Measurements from ENCODE around the gene TLCD3B.

The TLCD3B gene

GRCh38 chr16:30030841-30031413, at the start of gene TLCD3B:
Gene TLCD3B, minus strand, starts transcription at chr16:30031271. Its CDS starts 744 bp downstream, at chr16:30030527.
- no peak for DNase-seq (ENCODE audit: low read depth in 3 of 3)

- no peak for DNase-seq (ENCODE audit: low read depth in 3 of 3)
Observed at GRCh38 chr16:30079480-30079879, 48.4 kb upstream of the TLCD3B start.

GRCh38 chr16:30078744-30079143, 47.7 kb upstream of the TLCD3B start:
- DNase-seq (ENCODE audit: low read depth in 3 of 3) = no peak

- DNase-seq (ENCODE audit: low read depth in 3 of 3) = no peak
Observed at GRCh38 chr16:30077656-30078055, 46.6 kb upstream of the TLCD3B start.

GRCh38 chr16:30076276-30076791, 45.3 kb upstream of the TLCD3B start:
- no peak for DNase-seq (ENCODE audit: low read depth in 3 of 3)

GRCh38 chr16:30075503-30076275, 44.6 kb upstream of the TLCD3B start, which contains the start of gene PPP4C:
Gene PPP4C, plus strand, starts transcription at chr16:30075994. Its CDS starts 384 bp downstream, at chr16:30076378.
- peak; percentile 80 to 91 (median 82) for DNase-seq (ENCODE audit: low read depth in 3 of 3)

- DNase-seq (ENCODE audit: low read depth in 3 of 3) = no peak
Observed at GRCh38 chr16:30070490-30070889, 39.4 kb upstream of the TLCD3B start.

GRCh38 chr16:30069611-30070462, 38.8 kb upstream of the TLCD3B start:
- DNase-seq (ENCODE audit: low read depth in 3 of 3) = no peak

- no peak for DNase-seq (ENCODE audit: low read depth in 3 of 3)
Observed at GRCh38 chr16:30068750-30069610, 37.9 kb upstream of the TLCD3B start.

GRCh38 chr16:30068333-30068732, 37.3 kb upstream of the TLCD3B start:
- no peak for DNase-seq (ENCODE audit: low read depth in 3 of 3)

- DNase-seq (ENCODE audit: low read depth in 3 of 3) = no peak
Observed at GRCh38 chr16:30067584-30067916, 36.5 kb upstream of the TLCD3B start.

- DNase-seq (ENCODE audit: low read depth in 3 of 3) = no peak
Observed at GRCh38 chr16:30066761-30067583, 35.9 kb upstream of the TLCD3B start.

GRCh38 chr16:30065943-30066760, 35.1 kb upstream of the TLCD3B start:
- DNase-seq (ENCODE audit: low read depth in 3 of 3) = no peak

GRCh38 chr16:30065102-30065942, 34.3 kb upstream of the TLCD3B start, which contains the start of gene ALDOA:
Gene ALDOA, plus strand, starts transcription at chr16:30065760. Its CDS starts 1,138 bp downstream, at chr16:30066898.
- peak; percentile 91 to 98 (median 94) for DNase-seq (ENCODE audit: low read depth in 3 of 3)

- DNase-seq (ENCODE audit: low read depth in 3 of 3) = no peak
Observed at GRCh38 chr16:30064729-30065101, 33.6 kb upstream of the TLCD3B start.

- peak in 2 of 3 experiments; percentile 54 to 78 for DNase-seq (ENCODE audit: low read depth in 3 of 3)
Observed at GRCh38 chr16:30063893-30064728, 33.0 kb upstream of the TLCD3B start.

GRCh38 chr16:30063278-30063892, 32.3 kb upstream of the TLCD3B start:
- DNase-seq (ENCODE audit: low read depth in 3 of 3) = no peak

Data from stimulated activated CD4-positive, alpha-beta T cell treated with anti-CD3 and anti-CD28 coated beads, TNF-alpha, amount 100 ng/mL, for 24 hours (primary cell).